Osteocyte (in vitro differentiated cells): ENCODE results near the gene ANK3. TPM values are rescaled to one million over a fixed set of nuclear protein-coding genes. Genes with fewer than 3 reads are reported as not detected.
A peak's percentile ranks its signal among the peaks of the same experiment; 100 is the strongest.

Experiments used
- DNase-seq: peaks from one replicate; pipeline ENCODE4 v3.0.0; 2021; ENCODE audit warnings: mixed read lengths; ENCODE audit not compliant: unreplicated experiment; ENCODE audit errors: extremely low spot score
- H3K27ac Mint-ChIP-seq: one replicate; pipeline ENCODE4 v1.8.0; 2021; ENCODE audit warnings: mild to moderate bottlenecking, mixed read lengths; ENCODE audit not compliant: unreplicated experiment
- H3K27me3 Mint-ChIP-seq: one replicate; pipeline ENCODE4 v1.8.0; 2021; ENCODE audit warnings: mixed read lengths; ENCODE audit not compliant: unreplicated experiment
- H3K36me3 Mint-ChIP-seq: one replicate; pipeline ENCODE4 v1.8.0; 2021; ENCODE audit warnings: mixed read lengths; ENCODE audit not compliant: unreplicated experiment
- H3K4me1 Mint-ChIP-seq: one replicate; pipeline ENCODE4 v1.8.0; 2021; ENCODE audit warnings: mixed read lengths; ENCODE audit not compliant: unreplicated experiment
- H3K4me3 Mint-ChIP-seq: one replicate; pipeline ENCODE4 v1.8.0; 2021; ENCODE audit warnings: mild to moderate bottlenecking, moderate library complexity, mixed read lengths; ENCODE audit not compliant: unreplicated experiment
- H3K9me3 Mint-ChIP-seq: one replicate; pipeline ENCODE4 v1.8.0; 2021; ENCODE audit warnings: mixed read lengths; ENCODE audit not compliant: unreplicated experiment
- CTCF ChIP-seq: fragments of 200-600 bp; sonication (generic); IDR thresholded peaks from 2 replicates; pipeline ENCODE4 v1.5.0; 2021; ENCODE audit warnings: antibody characterized with exemption, mild to moderate bottlenecking, moderate library complexity
- total RNA-seq: library from RNA; stranded (reverse); gene quantifications from 2 replicates; pipeline ENCODE4 v1.2.1, GENCODE V29; 2021

ANK3 gene
- total RNA-seq, 1 donor from 2014 or later: 22.0 TPM

- H3K9me3 Mint-ChIP-seq: no peaks in the 10 kb centered on the region
Measured at GRCh38 chr10:60098677-60099601, 290.7 kb downstream of the ANK3 start.

GRCh38 chr10:60096761-60097513 is 292.7 kb downstream of the ANK3 start:
- DNase-seq: no peak

More at GRCh38 chr10:60098677-60099601, 290.7 kb downstream of the ANK3 start:
- H3K36me3 Mint-ChIP-seq: peaks cover 4% of the 10 kb centered on the region
- H3K4me3 Mint-ChIP-seq: no peak overlapping the region
- peaks cover 5% of the 10 kb centered on the region for H3K4me1 Mint-ChIP-seq
- no peak for DNase-seq
- H3K27me3 Mint-ChIP-seq: no peaks in the 10 kb centered on the region
- H3K27ac Mint-ChIP-seq: no peak overlapping the region
- peak; percentile 26 for TF ChIP-seq CTCF

GRCh38 chr10:60093317-60093716 is 296.4 kb downstream of the ANK3 start:
- no peak for TF ChIP-seq CTCF
- H3K9me3 Mint-ChIP-seq: no peaks in the 10 kb centered on the region
- no peaks in the 10 kb centered on the region for H3K36me3 Mint-ChIP-seq
- H3K27ac Mint-ChIP-seq: no peak overlapping the region
- no peak overlapping the region for H3K4me3 Mint-ChIP-seq
- no peak for DNase-seq
- no peaks in the 10 kb centered on the region for H3K27me3 Mint-ChIP-seq
- no peaks in the 10 kb centered on the region for H3K4me1 Mint-ChIP-seq

More at GRCh38 chr10:60096761-60097513, 292.7 kb downstream of the ANK3 start:
- Mint-ChIP-seq H3K36me3 (no peaks in the 10 kb centered on the region), H3K9me3 (no peaks in the 10 kb centered on the region), H3K4me1 (no peaks in the 10 kb centered on the region), H3K4me3 (no peak overlapping the region), H3K27ac (no peak overlapping the region), H3K27me3 (no peaks in the 10 kb centered on the region)
- no peak for TF ChIP-seq CTCF

- DNase-seq: no peak
- Mint-ChIP-seq H3K27ac (no peak overlapping the region), H3K4me3 (no peak overlapping the region), H3K36me3 (peaks cover 2% of the 10 kb centered on the region), H3K27me3 (no peaks in the 10 kb centered on the region), H3K9me3 (no peaks in the 10 kb centered on the region), H3K4me1 (no peaks in the 10 kb centered on the region)
- TF ChIP-seq CTCF: no peak
Measured at GRCh38 chr10:60086862-60087261, 302.8 kb downstream of the ANK3 start.

- Mint-ChIP-seq H3K4me3 (no peak overlapping the region), H3K36me3 (peaks cover 2% of the 10 kb centered on the region), H3K27ac (no peak overlapping the region), H3K27me3 (no peaks in the 10 kb centered on the region), H3K4me1 (no peaks in the 10 kb centered on the region), H3K9me3 (no peaks in the 10 kb centered on the region)
- no peak for TF ChIP-seq CTCF
- no peak for DNase-seq
Measured at GRCh38 chr10:60086421-60086820, 303.3 kb downstream of the ANK3 start.
